ENCODE results near the gene REPIN1.
"Not testable (repeated sequence)": the region's sequence is repeated elsewhere in the genome, so short reads cannot be mapped to it uniquely, and the experiment has no call there.

Gene REPIN1

GRCh38 chr7:150377635-150378034 is 9.0 kb downstream of the REPIN1 start:
- no peak for DNase-seq

- peak; percentile 48 for DNase-seq
Observed at GRCh38 chr7:150378115-150378852, 9.7 kb downstream of the REPIN1 start.

DNA sequence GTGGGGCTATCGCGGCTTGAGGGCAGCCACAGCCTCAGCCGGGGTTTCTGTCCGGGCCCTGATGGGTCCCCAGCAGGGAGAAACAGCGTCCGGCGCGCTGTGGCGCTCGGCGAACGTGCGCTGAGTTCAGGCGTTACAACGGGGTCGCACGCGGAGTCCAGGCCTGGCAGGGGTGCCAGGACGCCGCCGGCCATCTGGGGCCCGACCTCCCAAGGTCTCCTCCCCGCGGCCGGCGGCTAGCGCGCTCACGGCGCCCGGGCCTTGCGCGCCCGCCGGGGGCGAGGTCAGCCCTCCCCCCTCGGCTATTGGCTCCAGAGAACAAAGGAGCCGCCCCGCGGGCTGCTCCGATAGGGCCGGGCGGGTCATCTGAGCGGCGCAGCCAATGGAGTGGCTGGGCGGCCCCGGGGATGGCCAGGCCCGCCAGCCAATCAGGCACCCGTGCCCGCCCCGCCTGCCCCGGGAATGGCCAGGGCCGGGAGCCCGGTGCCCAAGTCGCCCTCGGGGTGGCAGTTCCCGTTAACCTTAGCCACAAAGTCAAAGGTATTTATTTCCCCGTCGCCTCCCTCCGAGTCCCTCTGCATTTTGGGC is 10.3 kb downstream of the REPIN1 start, which contains the start of gene ZNF775:
TSS of gene ZNF775 (plus strand) at position 478 of the 588 bp plus-strand sequence. CDS start 9,141 bp downstream, outside the sequence.
- peak; percentile 92 for DNase-seq

GRCh38 chr7:150379441-150380379 is 11.1 kb downstream of the REPIN1 start:
- DNase-seq: no peak

DNA sequence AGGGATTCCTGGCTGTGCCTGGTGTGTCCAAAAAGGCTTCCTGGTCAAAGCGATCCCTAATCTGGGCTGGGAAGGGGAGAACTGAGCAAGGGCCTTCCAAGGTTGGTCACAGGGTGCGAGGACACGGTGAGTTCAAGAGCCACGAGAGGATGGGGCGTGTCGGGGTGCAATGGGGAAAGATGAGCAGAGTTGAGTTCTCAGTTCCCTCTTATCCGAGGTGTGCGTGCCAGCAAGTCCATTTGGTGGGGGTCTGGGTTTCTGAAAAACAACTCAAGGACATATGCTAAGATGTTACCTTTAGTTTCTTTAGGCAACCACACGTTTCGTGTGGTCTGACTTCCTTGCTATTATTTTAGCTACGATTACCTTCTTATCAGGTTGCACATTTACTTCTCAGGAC is 11.8 kb downstream of the REPIN1 start:
- DNase-seq: no peak

DNA sequence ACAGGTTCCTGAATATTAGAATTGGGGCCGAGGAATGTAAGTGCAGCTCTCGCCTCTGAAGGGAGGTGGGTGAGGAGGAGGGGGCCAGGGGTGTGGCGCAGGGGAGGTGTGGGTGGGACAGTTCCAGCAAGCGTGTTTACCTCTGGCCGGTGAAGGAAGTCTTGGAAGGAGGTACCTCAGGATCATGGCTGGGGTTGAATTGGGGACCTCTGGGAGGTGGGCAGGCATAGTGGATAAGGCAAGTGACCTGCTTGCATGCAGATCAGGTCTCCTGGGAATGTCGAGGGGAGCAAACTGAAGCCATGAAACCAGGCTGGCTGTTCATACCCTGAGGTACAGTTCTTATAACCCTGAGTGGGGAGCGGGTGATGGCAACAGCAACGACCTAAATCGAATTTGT is 12.5 kb downstream of the REPIN1 start:
- no peak for DNase-seq

- no peak for DNase-seq
Observed at GRCh38 chr7:150381785-150382122, 13.1 kb downstream of the REPIN1 start.

DNA sequence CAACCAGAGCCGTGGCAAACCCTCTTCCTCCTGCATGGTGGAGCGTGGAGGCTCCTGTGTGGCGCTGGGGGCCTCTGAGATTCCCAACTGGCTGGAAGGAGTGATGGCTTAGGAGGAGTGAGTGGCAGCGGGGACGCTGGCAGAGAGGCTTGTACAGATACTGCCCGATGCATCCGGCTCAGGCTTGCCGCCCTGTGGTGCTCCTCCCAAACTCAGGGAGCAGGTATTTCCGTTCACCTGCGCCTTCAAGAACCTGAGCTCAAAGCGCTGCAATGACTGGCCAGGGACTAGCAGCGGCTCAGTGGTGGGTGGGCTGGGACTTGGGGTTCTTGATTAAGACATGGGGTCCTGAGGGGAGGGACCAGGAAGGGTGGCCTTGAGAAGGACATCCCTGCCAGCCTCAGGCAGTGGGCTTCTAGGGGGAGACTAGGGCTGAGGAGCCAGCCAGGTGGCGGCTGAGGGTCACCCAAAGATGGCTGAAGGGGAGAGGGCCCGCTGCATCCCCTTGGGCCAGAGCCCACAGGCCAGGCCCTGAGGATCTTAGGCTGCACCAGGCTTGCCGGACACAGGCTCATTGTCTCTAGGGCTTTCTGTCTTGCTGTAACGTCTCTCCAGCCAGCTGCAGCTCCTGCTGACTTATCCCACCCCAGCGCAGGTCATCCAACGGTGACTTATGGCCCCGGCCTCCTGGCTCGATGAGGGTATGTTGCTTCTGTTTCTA is 13.7 kb downstream of the REPIN1 start:
- DNase-seq: no peak

GRCh38 chr7:150382844-150383225 is 14.2 kb downstream of the REPIN1 start:
- DNase-seq: no peak

DNA sequence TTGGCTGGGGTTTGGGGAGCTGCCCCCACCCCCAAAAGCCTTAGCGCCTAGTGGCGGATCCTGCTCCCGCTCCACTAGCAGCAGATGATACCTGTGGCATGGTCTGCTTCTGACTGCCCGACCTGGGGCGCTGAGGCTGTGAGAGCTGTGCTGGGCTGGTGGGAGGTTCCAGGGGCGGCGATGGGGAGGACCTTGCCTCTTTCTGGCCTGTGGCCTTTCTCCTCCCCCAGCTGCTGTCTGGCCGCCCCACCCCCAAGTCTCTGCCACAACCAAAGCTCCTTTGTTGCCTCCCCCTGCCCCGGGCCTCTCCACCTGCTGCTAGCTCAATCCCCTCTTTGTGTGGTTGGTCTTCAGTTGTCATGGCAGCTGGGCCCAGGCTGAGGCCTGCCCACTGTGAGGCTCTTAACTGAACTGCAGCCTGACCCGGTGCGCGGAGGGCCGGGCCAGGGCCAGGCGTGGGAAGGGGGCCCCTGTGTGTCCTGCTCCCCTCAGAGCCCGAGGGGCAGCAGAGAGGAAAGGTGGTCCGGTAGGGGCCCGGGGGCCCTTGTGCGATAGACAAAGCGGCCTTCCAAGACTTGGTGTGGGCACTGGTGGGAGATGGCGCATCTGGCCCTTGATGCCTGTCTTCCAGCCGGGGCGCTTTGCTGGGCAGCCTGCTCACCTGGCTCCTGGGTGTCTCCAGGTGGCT is 15.2 kb downstream of the REPIN1 start:
- DNase-seq: no peak

- DNase-seq: no peak
Observed at GRCh38 chr7:150384406-150385301, 16.0 kb downstream of the REPIN1 start.

GRCh38 chr7:150385302-150385723 is 16.7 kb downstream of the REPIN1 start:
- no peak for DNase-seq

DNA sequence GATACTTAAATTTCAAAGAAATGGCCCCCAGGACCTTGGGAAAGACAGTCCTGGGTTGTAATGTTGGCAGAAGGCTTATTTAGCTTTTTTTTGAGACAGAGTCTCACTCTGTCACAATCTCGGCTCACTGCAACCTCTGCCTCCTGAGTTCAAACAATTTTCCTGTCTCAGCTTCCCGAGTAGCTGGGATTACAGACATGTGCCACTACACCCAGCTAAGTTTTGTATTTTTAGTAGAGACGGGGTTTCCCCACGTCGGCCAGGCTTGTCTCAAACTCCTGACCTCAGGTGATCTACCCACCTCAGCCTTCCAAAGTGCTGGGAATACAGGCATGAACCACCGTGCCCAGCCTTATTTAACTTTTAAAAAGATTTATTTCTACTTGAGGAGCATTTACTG is 17.3 kb downstream of the REPIN1 start:
- not testable (repeated sequence) for DNase-seq

- DNase-seq: no peak
Observed at GRCh38 chr7:150388306-150388705, 19.7 kb downstream of the REPIN1 start.

- peak; percentile 48 for DNase-seq
Observed at GRCh38 chr7:150388709-150389531, 20.3 kb downstream of the REPIN1 start.

DNA sequence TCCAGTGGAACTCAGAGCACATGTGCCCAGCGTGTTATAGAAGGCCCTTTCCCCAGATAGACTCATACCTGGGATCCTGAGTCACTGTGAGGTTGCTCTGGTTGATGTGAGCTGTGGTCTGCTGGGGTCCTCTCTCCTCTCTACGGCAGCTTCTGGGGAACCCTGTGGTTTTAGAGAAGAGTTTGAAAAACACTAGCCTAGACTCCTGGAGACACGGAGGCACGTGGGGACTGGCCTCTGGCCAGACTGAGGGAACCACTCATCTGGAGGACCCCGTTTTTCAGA is 20.9 kb downstream of the REPIN1 start:
- DNase-seq: no peak

DNA sequence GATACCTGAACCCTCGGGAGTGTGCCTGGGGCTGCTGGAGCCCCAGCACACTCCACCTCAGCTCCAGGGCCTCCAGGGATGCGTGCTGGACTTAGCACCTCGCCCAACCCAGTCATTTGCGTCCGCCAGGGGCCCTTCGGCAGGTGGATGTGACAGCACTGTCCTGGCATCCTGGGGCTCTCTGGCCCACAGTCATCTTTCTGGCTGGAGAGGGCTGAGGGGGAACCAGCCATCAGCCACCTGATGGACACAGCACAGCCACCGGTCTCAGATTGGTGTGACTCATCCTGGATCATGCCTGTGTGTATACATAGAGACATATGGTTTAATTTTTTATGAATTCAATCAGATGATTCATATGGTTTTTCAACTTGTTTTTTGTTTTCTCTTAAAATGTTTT is 21.6 kb downstream of the REPIN1 start:
- DNase-seq: no peak

DNA sequence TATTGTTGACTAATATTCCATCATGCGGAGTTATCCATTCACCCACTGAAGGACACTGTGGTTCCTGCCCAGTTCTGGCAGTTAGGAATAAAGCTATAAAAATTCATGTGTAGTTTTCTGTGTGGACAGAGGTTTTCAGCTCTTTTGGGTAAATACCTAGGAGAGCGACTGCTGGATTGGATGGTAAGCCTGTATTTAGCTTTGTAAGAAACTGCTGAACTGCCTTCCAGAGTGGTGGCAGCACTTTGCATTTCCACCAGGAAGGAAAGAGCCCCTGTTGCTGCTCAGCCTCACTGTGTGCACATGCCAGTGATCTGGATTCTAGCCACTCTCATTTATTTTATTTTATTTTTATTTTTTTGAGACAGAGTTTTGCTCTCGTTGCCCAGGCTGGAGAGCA is 24.7 kb downstream of the REPIN1 start:
- no peak for DNase-seq

DNA sequence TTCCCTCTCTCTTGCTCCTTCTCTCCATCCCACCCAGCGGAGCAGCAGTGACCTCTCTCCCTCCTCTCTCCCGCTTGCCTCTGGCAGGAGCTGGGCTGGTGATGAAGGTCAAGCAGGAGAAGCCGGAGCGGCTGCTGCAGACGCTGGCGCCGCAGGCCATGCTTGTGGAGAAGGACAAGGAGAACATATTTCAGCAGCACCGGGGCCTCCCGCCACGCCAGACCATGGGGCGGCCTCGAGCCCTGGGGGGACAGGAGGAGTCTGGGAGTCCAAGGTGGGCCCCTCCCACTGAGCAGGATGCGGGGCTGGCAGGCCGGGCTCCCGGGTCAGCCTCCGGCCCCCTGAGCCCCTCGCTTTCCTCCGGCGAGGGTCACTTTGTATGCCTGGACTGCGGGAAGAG is 27.8 kb downstream of the REPIN1 start:
- DNase-seq: no peak

DNA sequence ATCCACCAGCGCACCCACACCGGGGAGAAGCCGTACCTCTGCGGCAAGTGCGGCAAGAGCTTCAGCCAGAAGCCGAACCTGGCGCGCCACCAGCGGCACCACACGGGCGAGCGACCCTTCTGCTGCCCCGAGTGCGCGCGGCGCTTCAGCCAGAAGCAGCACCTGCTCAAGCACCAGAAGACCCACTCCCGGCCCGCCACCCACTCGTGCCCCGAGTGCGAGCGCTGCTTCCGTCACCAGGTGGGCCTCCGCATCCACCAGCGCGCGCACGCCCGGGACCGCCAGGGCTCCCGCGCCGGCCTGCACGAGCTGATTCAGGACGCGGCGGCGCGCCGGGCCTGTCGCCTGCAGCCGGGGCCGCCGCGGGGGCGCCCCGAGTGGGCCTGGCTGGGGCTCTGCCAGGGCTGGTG is 28.2 kb downstream of the REPIN1 start:
- no peak for DNase-seq
